ENCODE data around the gene DNAJC16. TPM values are rescaled to one million over a fixed set of nuclear protein-coding genes. Genes with fewer than 3 reads are reported as not detected.
A peak's percentile ranks its signal among the peaks of the same experiment; 100 is the strongest.

The DNAJC16 gene
- total and polyA plus RNA-seq, 11 donors = 4.2 to 22.8 (median 18.4) TPM

DNA sequence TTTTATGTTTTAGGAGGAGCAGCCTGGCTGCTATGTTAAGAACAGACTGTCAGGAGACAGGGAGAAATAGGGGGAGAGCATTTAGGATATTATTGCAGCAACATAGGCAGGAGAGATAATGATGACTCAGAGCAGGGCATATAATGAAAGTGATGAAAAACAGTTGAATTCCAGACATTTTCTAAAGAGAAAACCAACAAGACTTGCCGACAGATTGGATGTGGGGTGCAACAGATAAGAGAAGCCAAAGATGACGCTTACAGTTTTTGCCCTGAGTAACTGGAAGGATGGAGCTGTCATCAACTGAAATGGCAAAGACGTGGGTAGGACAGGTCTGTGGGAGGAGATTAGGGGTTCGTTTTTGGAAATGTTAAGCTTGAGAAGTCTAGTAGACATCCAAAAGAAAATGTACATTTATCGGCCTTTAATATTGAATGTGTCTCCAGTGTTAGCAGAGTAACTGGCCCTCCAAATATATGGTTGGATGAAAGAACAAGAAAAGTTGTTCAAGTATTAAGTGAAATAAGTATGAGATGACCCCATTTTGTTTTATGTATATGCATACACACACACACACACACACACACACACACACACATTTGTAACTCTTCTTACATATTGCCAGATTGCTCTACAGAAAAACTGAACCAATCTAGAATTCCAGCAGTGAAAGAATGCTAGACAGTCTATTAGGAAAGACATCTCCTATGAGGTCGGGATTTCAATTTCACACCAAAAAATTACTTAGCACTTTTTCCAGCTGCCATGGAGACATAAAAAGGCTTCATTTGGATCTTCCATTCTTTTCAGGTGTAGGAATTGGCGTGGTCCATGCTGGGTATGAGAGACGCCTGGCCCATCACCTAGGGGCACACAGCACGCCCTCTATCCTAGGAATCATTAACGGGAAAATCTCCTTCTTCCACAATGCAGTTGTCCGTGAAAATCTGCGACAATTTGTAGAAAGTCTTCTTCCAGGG lies 17.2 kb downstream of the DNAJC16 start:
- no peak overlapping the region for H3K4me3 ChIP-seq
- ATAC-seq = no peak
- TF ChIP-seq, protein P1, sequence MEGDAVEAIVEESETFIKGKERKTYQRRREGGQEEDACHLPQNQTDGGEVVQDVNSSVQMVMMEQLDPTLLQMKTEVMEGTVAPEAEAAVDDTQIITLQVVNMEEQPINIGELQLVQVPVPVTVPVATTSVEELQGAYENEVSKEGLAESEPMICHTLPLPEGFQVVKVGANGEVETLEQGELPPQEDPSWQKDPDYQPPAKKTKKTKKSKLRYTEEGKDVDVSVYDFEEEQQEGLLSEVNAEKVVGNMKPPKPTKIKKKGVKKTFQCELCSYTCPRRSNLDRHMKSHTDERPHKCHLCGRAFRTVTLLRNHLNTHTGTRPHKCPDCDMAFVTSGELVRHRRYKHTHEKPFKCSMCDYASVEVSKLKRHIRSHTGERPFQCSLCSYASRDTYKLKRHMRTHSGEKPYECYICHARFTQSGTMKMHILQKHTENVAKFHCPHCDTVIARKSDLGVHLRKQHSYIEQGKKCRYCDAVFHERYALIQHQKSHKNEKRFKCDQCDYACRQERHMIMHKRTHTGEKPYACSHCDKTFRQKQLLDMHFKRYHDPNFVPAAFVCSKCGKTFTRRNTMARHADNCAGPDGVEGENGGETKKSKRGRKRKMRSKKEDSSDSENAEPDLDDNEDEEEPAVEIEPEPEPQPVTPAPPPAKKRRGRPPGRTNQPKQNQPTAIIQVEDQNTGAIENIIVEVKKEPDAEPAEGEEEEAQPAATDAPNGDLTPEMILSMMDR (IDR thresholded peaks at IDR 0.05) = no peak
- TF ChIP-seq POLR2A (IDR thresholded peaks at IDR 0.05) = no peak
- 85 to 87% (median 86%) methylated on average over 12 of the region's 12 CpGs for WGBS, 4 donors
- no peaks in the 10 kb centered on the region for H3K9me3 ChIP-seq
- no peaks in the 10 kb centered on the region for H3K4me1 ChIP-seq
- intact Hi-C loops (cut with DNase I) = no loop called here
- DNase-seq = no peak
- peaks cover 0 to 97% (median 88%) of the 10 kb centered on the region in 9 donors for H3K36me3 ChIP-seq
- no peak overlapping the region for H3K27ac ChIP-seq
- H3K27me3 ChIP-seq = no peaks in the 10 kb centered on the region

- WGBS, 4 donors = 90 to 98% (median 92%) methylated on average over 2 of the region's 2 CpGs
These were observed 20.0 kb downstream of the DNAJC16 start for GRCh38 chr1:15546641-15547040.

GRCh38 chr1:15550573-15550972 lies 23.9 kb downstream of the DNAJC16 start:
- Histone ChIP-seq H3K4me3 (no peak overlapping the region), H3K27ac (no peak overlapping the region), H3K36me3 (peaks cover 0 to 79% (median 61%) of the 10 kb centered on the region in 9 donors), H3K4me1 (no peaks in the 10 kb centered on the region), H3K27me3 (no peaks in the 10 kb centered on the region), H3K9me3 (no peaks in the 10 kb centered on the region)
- TF ChIP-seq, protein P1 (IDR thresholded peaks at IDR 0.05) = no peak
- no peak for TF ChIP-seq POLR2A (IDR thresholded peaks at IDR 0.05)
- DNase-seq = no peak
- intact Hi-C loops (cut with DNase I) = no loop called here
- 67 to 74% (median 72%) methylated on average over 6 of the region's 6 CpGs for WGBS, 4 donors
- ATAC-seq = peak in 1 of 4 donors; percentile 42

More at GRCh38 chr1:15546641-15547040, 20.0 kb downstream of the DNAJC16 start:
- intact Hi-C loops (cut with DNase I) = no loop called here
- no peak for TF ChIP-seq POLR2A (IDR thresholded peaks at IDR 0.05)
- TF ChIP-seq, protein P1 (IDR thresholded peaks at IDR 0.05) = no peak
- no peak for ATAC-seq
- no peaks in the 10 kb centered on the region for H3K4me1 ChIP-seq
- H3K4me3 ChIP-seq = no peak overlapping the region
- H3K36me3 ChIP-seq = peaks cover 0 to 92% (median 87%) of the 10 kb centered on the region in 9 donors
- no peaks in the 10 kb centered on the region for H3K9me3 ChIP-seq
- DNase-seq = no peak
- H3K27ac ChIP-seq = no peak overlapping the region
- no peaks in the 10 kb centered on the region for H3K27me3 ChIP-seq

DNA sequence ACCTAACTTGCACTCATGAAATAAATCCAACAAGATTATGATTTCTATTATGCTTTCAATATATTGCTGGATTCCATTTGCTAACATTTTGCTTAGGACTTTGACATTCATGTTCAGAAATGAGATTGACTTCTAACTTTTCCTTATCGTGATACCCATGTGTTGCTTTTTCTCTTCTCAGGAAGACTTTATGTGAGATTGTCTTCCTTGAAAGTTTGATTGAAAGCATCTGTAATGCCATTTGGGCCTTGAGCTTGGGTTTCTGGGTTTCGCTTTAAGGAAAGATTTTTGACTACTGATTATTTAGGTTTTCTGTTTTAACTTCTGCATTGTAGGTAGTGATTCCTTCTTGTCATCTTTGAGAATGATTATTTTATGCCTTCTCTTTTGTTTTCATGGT lies 30.4 kb downstream of the DNAJC16 start:
- 80 to 89% (median 85%) methylated on average over 2 of the region's 2 CpGs for WGBS, 4 donors
- TF ChIP-seq, protein P1 (IDR thresholded peaks at IDR 0.05) = no peak
- TF ChIP-seq POLR2A (IDR thresholded peaks at IDR 0.05) = no peak
- Histone ChIP-seq H3K4me3 (no peak overlapping the region), H3K36me3 (peaks cover 0 to 55% (median 45%) of the 10 kb centered on the region in 9 donors), H3K4me1 (no peaks in the 10 kb centered on the region), H3K27me3 (no peaks in the 10 kb centered on the region), H3K27ac (no peak overlapping the region), H3K9me3 (no peaks in the 10 kb centered on the region)
- DNase-seq (no peak), ATAC-seq (no peak)
- intact Hi-C loops (cut with DNase I) = no loop called here
